Measurements from ENCODE around the gene PRUNE2. TPM values are rescaled to one million over a fixed set of nuclear protein-coding genes. Genes with fewer than 3 reads are reported as not detected.
"Not testable (repeated sequence)": the region's sequence is repeated elsewhere in the genome, so short reads cannot be mapped to it uniquely, and the experiment has no call there.

PRUNE2 gene
- total RNA-seq, 1 donor from 2014 or later = 38.8 TPM

DNA sequence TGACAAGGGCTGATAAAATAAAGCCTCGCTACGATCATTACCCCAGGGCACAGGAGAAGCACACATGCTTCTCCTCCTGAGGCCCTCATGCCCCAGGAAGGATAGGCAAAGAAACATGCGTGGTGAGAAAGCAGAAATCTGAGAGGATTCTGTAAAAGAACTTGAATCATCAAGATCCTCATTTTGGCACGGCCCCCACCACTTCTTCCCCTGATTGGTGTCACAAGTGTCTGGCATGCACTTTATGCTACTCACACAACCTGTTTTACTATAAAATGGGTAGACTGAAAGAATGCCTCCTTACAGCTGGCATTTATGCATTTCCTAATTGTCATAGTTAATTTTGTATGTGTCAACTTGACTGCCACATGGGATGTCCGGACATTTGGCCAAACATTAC, 109.6 kb downstream of the PRUNE2 start:
- no peak for DNase-seq (ENCODE audit: low read depth)

GRCh38 chr9:76793784-76794431, 112.0 kb downstream of the PRUNE2 start:
- DNase-seq (ENCODE audit: low read depth) = no peak

DNA sequence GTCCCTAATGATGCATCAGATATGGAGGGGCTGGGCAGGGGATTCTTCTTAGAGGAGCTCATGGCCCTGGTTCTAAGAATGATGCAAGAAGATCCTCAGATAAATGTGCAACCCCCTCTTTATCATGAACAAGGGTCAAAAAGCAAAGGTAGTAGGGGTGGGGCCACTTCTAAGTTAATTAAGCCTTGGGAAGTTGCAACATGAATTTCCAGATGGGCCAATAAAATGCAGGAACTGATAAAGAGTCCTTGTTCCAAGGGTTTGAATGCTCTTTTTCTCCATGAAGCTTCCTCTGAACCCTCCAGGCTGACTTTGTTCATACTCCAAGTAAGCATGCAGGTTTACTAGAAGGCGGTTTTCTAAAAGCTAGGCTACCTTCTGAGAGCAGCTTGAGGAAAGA, 116.1 kb downstream of the PRUNE2 start:
- no peak for DNase-seq (ENCODE audit: low read depth)

DNA sequence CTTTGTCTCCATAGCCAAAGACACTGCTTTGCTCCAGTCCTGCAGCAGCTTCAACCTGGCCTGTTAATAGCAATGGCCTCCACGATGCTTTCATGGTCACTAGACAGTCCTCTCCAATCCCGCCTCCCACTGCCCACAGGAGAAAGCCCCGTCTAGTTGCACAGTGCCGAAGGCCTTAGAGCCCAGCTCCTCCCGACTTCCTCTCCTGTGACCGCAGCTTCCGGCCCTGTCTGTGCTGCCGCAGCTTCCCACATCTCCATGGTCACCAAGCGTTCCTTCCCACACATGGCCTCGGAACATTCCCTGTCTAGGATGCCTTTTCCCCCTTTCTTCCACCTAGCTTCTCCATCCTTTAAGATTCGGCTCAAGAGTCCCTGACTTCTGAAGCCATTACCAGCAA, 118.2 kb downstream of the PRUNE2 start:
- no peak for DNase-seq (ENCODE audit: low read depth)

- DNase-seq (ENCODE audit: low read depth) = no peak
Measured at GRCh38 chr9:76785501-76785900, 120.4 kb downstream of the PRUNE2 start.

- DNase-seq (ENCODE audit: low read depth) = no peak
Measured at GRCh38 chr9:76784881-76785280, 121.0 kb downstream of the PRUNE2 start.

GRCh38 chr9:76772686-76773445, 133.0 kb downstream of the PRUNE2 start:
- peak; percentile 91 for DNase-seq (ENCODE audit: low read depth)

- DNase-seq (ENCODE audit: low read depth) = no peak
Measured at GRCh38 chr9:76766126-76766525, 139.8 kb downstream of the PRUNE2 start.

DNA sequence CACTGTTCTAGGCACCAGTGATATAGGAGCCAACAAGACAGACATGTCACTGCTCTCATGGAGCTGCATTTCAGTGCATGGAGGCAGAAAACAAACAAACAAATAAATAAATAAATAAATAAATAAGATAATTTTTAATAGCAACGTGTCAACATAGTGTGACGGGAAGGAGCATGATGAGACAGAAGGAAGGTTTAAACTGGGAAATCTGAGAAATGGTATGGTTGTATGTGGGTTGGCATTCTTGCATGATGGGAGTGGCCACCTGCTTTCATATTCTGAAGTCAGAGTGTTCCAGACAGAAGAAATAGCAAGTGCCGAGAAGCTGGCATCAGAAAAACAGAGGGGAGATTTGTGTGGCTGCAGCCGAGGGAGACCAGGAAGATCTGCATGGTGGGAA, 141.8 kb downstream of the PRUNE2 start, which contains the start of gene PCA3:
PCA3 (plus strand) TSS at position 301 of the 400 bp plus-strand sequence.
- DNase-seq (ENCODE audit: low read depth) = no peak

- peak; percentile 9 for DNase-seq (ENCODE audit: low read depth)
Measured at GRCh38 chr9:76761448-76761847, 144.5 kb downstream of the PRUNE2 start.

DNA sequence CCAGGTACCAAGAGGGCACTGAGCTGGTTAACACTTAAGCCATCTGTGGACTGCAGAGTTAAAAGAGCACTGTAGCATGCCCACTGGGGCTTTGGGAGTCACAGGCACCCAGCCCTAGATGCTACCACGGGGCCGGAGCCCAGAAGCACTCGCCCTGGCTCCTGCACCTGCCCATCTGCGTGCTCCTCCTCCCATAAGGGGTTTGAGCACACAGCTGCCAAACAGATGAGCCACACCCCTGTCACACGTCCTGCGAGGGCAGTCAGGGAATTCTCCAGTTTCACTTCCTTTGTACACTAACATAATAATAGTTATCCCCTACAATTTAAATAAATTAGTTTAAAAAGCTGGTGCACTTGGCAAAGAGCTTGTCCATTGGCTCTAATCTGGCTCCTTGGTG, 146.2 kb downstream of the PRUNE2 start:
- DNase-seq (ENCODE audit: low read depth) = no peak

GRCh38 chr9:76758476-76758875, 147.4 kb downstream of the PRUNE2 start:
- no peak for DNase-seq (ENCODE audit: low read depth)

- DNase-seq (ENCODE audit: low read depth) = peak; percentile 84
Measured at GRCh38 chr9:76756941-76757673, 148.8 kb downstream of the PRUNE2 start.

GRCh38 chr9:76756268-76756640, 149.7 kb downstream of the PRUNE2 start:
- peak; percentile 50 for DNase-seq (ENCODE audit: low read depth)

DNA sequence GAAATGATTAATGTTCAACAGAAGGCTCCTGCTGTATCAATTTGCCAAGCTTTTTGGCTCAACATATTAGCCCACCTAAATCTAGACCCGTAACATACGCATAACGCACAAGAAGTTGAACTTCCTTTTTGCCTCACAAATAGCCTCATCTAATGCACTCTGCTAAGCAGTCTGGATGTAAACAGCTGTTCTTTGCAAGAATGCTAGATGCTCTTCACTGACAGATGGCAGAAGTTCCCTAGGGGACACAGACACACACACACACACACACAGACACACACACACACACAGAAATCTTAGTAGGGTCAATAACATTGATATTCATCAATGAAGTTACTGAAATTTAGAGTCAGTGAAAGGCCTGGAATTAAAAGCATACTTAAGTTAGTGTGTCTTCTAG, 154.9 kb downstream of the PRUNE2 start:
- no peak for DNase-seq (ENCODE audit: low read depth)

GRCh38 chr9:76744336-76744735, 161.6 kb downstream of the PRUNE2 start:
- DNase-seq (ENCODE audit: low read depth) = no peak

DNA sequence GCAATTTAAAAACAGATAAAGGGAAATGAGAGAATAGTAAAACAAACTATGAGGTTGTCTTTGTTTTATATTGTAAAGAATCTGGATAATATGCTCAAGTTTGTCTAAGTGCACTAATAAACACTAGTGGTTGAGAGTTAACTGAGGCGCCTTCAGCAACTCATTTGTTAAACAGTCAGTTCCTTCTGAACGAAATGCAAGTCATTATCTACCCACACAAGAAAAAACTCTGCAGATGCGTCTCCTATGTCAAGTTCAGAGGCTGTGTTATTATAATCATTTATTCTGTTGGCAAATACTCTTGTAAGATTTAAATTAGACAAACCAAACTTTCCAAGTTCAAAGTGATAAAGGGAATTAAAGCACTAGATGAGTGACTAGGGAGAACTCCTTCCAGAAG, 162.0 kb downstream of the PRUNE2 start:
- DNase-seq (ENCODE audit: low read depth) = no peak

GRCh38 chr9:76742890-76743289, 163.0 kb downstream of the PRUNE2 start:
- DNase-seq (ENCODE audit: low read depth) = not testable (repeated sequence)

- DNase-seq (ENCODE audit: low read depth) = no peak
Measured at GRCh38 chr9:76741524-76741923, 164.4 kb downstream of the PRUNE2 start.

DNA sequence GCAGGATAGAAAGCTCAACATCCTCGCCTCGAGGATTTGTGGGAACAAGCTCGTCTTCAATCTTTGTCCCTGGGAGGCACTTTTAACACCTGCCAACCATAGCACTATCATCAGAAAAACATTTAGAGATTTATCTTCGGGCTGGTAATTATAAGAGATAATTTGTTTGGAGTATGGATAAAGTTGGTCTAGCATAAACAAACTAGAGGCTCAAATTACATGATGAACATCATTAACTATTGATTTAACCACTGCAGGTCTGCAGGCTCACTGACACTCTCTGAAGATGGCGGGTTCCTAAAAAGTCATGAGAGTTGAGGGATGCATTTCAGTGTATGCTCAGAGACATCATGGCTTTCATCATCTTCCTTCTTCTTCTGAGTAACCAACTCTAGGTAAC, 167.5 kb downstream of the PRUNE2 start:
- DNase-seq (ENCODE audit: low read depth) = no peak

- DNase-seq (ENCODE audit: low read depth) = no peak
Measured at GRCh38 chr9:76737154-76737902, 168.6 kb downstream of the PRUNE2 start.

DNA sequence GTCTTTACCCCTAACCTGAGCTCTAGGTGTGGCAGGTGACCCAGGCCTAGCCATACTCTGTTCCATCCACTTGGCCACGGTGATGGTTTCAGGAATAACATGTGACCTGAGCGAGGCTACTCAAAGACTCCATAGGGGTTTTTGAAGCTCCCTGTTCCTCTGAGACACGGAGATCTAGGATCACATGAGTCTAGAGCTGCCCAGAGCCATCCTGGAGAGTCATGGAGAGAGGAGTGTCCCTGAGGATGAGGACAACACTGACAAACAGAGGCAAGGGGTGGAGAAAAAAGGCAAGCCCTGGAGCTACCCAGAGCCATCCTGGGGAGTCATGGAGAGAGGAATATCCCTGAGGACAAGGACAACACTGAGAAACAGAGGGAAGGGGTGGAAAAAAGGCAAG, 171.2 kb downstream of the PRUNE2 start:
- DNase-seq (ENCODE audit: low read depth) = no peak

All from renal cortical epithelial cell (primary cell).